DOHH2 (cell line): ENCODE data around the gene SERINC5.

ENCODE experiments used
- H3F3A ChIP-seq: fragments of 200-600 bp; sonication (generic), shearing (Covaris generic); 2 replicates; pipeline ENCODE4 v1.6.0; 2016; ENCODE audit warnings: antibody characterized with exemption, mild to moderate bottlenecking; ENCODE audit not compliant: control insufficient read depth, insufficient read depth
- H3K27ac ChIP-seq: fragments of 200-600 bp; sonication (generic); 2 replicates; pipeline ENCODE4 v1.5.1; 2014; ENCODE audit warnings: low read depth, mild to moderate bottlenecking, low read length, moderate library complexity
- H3K27me3 ChIP-seq: fragments of 200-600 bp; sonication (generic); 2 replicates; pipeline ENCODE4 v1.6.1; 2014; ENCODE audit warnings: mild to moderate bottlenecking, low read length, mixed read lengths; ENCODE audit not compliant: control insufficient read depth
- H3K36me3 ChIP-seq: fragments of 200-600 bp; sonication (generic); 2 replicates; pipeline ENCODE4 v1.6.1; 2014; ENCODE audit warnings: mild to moderate bottlenecking, low read length, moderate library complexity, mixed read lengths; ENCODE audit not compliant: control insufficient read depth
- H3K4me1 ChIP-seq: fragments of 200-600 bp; sonication (generic); 2 replicates; pipeline ENCODE4 v1.6.1; 2014; ENCODE audit warnings: mild to moderate bottlenecking, low read length, mixed read lengths; ENCODE audit not compliant: control insufficient read depth
- H3K4me2 ChIP-seq: fragments of 200-600 bp; sonication (generic); 2 replicates; pipeline ENCODE4 v1.6.0; 2014; ENCODE audit warnings: mild to moderate bottlenecking, low read length, moderate library complexity
- H3K4me3 ChIP-seq: fragments of 200-600 bp; sonication (generic); 2 replicates; pipeline ENCODE4 v1.5.1; 2014; ENCODE audit warnings: mild to moderate bottlenecking, low read length, mixed read lengths
- H3K79me2 ChIP-seq: fragments of 200-600 bp; sonication (generic); 2 replicates; pipeline ENCODE4 v1.6.1; 2014; ENCODE audit warnings: mild to moderate bottlenecking, low read length, mixed read lengths; ENCODE audit not compliant: control insufficient read depth
- H3K9me2 ChIP-seq: fragments of 200-600 bp; sonication (generic); replicated peaks from 2 replicates; pipeline ENCODE4 v1.6.1; 2014; ENCODE audit warnings: mild to moderate bottlenecking, low read length, mixed read lengths; ENCODE audit not compliant: control insufficient read depth
- H3K9me3 ChIP-seq: fragments of 200-600 bp; sonication (generic); 2 replicates; pipeline ENCODE4 v1.6.1; 2014; ENCODE audit warnings: antibody characterized with exemption, low read length, mixed read lengths; ENCODE audit not compliant: control insufficient read depth, insufficient read depth
- H4K20me1 ChIP-seq: fragments of 200-600 bp; sonication (generic); 2 replicates; pipeline ENCODE4 v1.6.0; 2014; ENCODE audit warnings: low read depth, mild to moderate bottlenecking, antibody characterized with exemption, low read length, moderate library complexity; ENCODE audit not compliant: control insufficient read depth, insufficient read depth
- CTCF ChIP-seq: fragments of 200-600 bp; sonication (generic); IDR thresholded peaks from one replicate; pipeline ENCODE4 v1.5.1; 2014; ENCODE audit warnings: antibody characterized with exemption, mild to moderate bottlenecking, low read depth, low read length; ENCODE audit not compliant: poor library complexity, severe bottlenecking
- EZH2phosphoT487 ChIP-seq: fragments of 200-600 bp; sonication (generic); IDR thresholded peaks from 2 replicates; pipeline ENCODE4 v1.6.1; 2017; ENCODE audit warnings: borderline replicate concordance, mild to moderate bottlenecking, antibody characterized with exemption, low read length, moderate library complexity, mixed read lengths

Gene SERINC5

DNA sequence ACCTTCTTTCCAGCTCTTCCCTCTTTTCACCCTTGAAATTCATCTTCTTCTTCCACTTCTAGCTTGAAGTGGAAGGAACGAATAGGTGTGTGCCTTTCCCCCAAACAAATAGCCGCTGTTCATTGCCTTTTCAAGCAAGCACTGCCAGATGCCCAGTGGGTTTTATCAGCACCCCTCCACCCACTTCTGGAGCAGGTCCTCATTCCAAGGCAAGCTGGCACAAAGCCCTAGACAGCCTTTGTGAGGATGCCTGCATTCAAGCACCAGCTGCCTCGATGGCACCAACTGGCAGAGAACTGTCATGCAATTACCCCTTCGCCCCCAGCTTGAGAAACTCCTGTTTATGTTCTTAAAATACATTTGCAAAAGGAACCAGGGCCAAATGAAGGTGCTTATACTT is 36.5 kb downstream of the SERINC5 start:
- Histone ChIP-seq H3K27me3 (peaks cover 2% of the 10 kb centered on the region; the same call in 1 of the 2 replicates), H3K9me2 (no peaks in the 10 kb centered on the region), H3K4me2 (no peak overlapping the region), H4K20me1 (no peaks in the 10 kb centered on the region), H3K79me2 (no peaks in the 10 kb centered on the region), H3K9me3 (no peaks in the 10 kb centered on the region), H3K36me3 (no peaks in the 10 kb centered on the region), H3F3A (no peaks in the 10 kb centered on the region), H3K27ac (no peak overlapping the region), H3K4me1 (no peaks in the 10 kb centered on the region), H3K4me3 (no peak overlapping the region)
- TF ChIP-seq CTCF (no peak), EZH2phosphoT487 (no peak)

DNA sequence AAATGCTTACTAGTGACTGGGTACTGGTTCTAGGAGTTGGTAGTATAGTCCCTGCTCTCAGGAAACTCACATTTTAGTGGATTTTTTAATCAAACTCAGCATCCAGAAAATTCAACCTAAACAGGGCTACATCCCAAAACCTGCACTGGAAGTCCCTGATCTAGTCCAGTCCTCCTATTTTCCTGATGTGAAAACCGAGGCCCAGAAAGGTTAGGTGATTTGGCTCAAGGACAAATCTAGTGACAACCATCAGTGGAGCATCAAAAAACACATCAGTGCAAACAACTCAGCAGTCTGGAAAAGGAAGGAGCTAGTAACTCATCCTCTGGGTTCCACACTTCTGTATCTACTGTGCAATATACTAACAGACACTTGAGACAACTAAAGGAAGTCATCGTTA is 38.2 kb downstream of the SERINC5 start:
- H3K9me2 ChIP-seq, result no peaks in the 10 kb centered on the region
- H3K4me1 ChIP-seq, result no peaks in the 10 kb centered on the region
- H3F3A ChIP-seq, result no peaks in the 10 kb centered on the region
- H3K36me3 ChIP-seq, result no peaks in the 10 kb centered on the region
- no peaks in the 10 kb centered on the region for H3K79me2 ChIP-seq
- no peak for TF ChIP-seq EZH2phosphoT487
- TF ChIP-seq CTCF, result no peak
- no peak overlapping the region for H3K4me2 ChIP-seq
- no peaks in the 10 kb centered on the region for H4K20me1 ChIP-seq
- H3K27me3 ChIP-seq, result peaks cover 2% of the 10 kb centered on the region; the same call in 1 of the 2 replicates
- H3K4me3 ChIP-seq, result no peak overlapping the region
- H3K9me3 ChIP-seq, result no peaks in the 10 kb centered on the region
- H3K27ac ChIP-seq, result no peak overlapping the region

- H3K36me3 ChIP-seq, result no peaks in the 10 kb centered on the region
- no peaks in the 10 kb centered on the region for H3K4me1 ChIP-seq
- no peaks in the 10 kb centered on the region for H4K20me1 ChIP-seq
- no peaks in the 10 kb centered on the region for H3K9me3 ChIP-seq
- TF ChIP-seq EZH2phosphoT487 (no peak), CTCF (no peak)
- no peak overlapping the region for H3K4me3 ChIP-seq
- no peak overlapping the region for H3K4me2 ChIP-seq
- no peaks in the 10 kb centered on the region for H3F3A ChIP-seq
- no peaks in the 10 kb centered on the region for H3K9me2 ChIP-seq
- peaks cover 2% of the 10 kb centered on the region; the same call in 1 of the 2 replicates for H3K27me3 ChIP-seq
- H3K27ac ChIP-seq, result no peak overlapping the region
- no peaks in the 10 kb centered on the region for H3K79me2 ChIP-seq
Measured at GRCh38 chr5:80216753-80217596, 38.9 kb downstream of the SERINC5 start.
